GM18870 (cell line): ENCODE results near the gene FAM181A.

Experiments used
- ATAC-seq: cut with Tn5 transposase; IDR thresholded peaks from one replicate; pipeline ENCODE4 v1.9.1; 2021; ENCODE audit warnings: moderate library complexity; ENCODE audit not compliant: unreplicated experiment

Gene FAM181A

DNA sequence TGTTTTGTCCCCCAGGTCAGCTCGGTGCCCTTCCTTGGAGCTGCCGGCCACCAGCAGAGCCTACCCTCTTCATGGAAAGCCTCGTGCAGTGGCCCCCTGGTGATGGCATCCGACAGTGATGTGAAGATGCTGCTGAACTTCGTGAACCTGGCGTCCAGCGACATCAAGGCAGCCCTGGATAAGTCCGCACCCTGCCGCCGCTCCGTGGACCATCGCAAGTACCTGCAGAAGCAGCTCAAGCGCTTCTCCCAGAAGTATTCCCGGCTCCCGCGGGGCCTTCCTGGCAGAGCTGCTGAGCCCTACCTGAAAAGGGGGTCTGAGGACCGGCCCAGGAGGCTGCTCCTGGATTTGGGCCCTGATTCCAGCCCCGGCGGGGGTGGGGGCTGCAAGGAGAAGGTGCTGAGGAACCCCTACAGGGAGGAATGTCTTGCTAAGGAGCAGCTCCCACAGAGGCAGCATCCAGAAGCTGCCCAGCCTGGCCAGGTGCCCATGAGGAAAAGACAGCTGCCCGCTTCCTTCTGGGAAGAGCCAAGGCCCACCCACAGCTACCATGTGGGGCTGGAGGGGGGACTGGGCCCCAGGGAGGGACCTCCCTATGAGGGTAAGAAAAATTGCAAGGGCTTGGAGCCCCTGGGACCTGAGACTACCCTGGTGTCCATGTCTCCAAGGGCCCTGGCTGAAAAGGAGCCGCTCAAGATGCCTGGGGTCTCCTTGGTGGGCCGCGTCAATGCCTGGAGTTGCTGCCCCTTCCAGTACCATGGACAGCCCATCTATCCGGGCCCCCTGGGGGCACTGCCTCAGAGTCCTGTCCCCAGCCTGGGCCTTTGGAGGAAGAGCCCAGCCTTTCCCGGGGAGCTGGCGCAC lies 1.3 kb downstream of the FAM181A start:
- ATAC-seq: no peak

DNA sequence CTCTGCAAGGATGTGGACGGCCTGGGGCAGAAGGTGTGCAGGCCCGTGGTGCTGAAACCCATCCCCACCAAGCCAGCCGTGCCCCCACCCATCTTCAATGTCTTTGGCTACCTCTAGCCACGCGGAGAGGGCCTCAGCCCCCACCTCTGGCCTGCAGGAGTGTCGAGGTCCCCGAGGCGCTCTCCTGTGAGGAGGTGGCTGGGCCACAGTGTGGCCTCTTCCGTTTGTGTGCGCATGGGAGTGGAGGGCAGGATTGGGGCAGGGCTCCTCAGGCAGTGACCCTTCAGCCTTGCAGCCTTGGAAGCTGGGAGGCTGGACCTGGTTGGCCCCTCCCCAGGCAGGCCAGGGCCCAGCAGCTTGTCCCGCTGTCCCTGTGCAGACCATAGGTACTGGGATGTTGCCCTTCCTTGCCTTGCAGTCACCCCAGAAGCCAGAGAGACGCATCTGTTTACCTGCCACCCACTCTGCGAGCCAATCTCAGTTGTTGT lies 1.9 kb downstream of the FAM181A start:
- no peak for ATAC-seq

DNA sequence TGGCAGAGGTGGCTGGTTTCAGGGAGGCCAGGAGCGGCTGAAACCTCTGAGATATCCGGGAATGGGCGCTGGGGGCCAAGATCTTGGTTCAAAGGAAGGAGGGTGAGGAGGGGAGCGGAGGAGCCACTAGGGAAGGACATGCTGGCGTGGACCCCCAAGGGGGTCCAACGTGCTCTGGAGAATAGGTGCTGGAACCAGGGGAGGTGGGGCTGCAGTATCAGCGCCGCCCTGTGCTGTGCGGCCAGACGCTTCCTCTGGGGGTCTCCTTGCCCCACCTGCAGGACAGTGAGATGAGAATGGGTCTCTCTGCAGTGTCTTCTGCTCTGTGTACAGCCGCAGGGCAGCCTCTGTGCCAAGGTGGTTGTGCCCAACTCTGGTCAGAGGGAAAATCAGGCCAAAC lies 2.5 kb downstream of the FAM181A start:
- ATAC-seq: no peak

DNA sequence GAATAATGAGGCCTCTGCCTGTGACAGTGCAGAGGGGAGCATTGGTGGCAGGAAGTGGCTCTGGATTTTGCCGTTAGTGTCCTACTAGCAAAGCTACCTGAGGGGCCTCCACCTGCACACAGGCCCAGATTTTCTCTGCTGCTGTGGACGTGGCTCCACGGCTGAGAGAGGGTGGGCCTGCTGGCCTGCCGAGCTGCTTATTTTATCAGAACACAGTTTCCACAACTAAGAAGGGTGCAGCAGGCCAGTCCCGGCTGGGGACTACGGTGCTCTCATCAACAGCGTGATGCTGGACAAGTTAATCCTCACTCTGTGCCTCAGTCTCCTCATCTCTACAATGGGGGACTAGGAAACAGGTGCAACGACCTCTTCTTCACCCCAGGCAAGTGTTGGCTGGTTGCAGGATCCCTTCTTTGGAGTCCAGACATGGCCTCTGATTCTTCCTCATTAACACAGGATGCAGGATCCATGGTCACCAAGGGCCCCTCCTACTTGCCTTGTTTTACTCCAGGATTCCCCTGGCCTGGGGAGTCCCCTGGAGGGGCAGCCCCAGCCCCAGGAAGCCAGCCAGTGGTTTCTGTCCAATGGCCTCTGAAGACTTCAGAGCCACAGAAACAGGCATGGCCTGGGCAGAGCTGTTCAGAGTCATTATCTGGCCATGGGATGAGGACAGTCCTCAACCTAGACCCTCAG lies 3.3 kb downstream of the FAM181A start:
- no peak for ATAC-seq

DNA sequence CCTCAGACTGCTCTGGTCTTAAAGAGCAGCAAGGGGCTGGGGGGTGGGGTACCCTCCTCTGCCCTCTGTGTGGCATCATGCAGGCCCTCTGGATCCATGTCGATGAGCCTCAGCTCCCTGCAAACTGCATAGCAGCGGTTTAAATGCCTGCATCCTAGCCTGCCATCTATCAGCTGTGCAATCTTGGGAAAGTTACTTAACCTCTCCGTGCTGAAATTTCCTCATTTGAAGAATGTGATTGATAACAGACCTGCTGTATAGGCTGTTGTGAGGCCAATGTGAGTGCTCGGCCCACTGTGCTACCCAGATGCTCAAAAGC lies 3.8 kb downstream of the FAM181A start:
- ATAC-seq: no peak

DNA sequence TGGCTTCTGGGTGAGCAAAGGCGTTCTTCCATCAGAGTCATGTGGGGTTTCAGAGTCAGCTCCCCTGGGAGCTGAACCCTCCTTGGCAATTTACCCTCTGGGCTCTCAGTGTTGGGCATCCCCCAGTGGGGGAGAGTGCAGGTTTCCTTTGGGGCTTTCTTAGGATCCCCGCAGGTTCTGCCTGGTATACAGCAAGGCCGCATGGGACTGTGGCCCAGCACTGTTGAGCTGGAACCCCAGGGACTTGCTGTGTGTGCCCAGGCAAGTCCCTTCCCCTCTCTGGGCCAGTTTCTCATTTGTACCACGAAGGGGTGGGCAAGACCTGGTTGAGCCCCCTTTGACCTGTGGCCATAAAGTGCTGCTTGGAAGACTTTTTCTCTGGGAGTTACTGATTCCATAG lies 5.5 kb downstream of the FAM181A start:
- ATAC-seq: no peak

DNA sequence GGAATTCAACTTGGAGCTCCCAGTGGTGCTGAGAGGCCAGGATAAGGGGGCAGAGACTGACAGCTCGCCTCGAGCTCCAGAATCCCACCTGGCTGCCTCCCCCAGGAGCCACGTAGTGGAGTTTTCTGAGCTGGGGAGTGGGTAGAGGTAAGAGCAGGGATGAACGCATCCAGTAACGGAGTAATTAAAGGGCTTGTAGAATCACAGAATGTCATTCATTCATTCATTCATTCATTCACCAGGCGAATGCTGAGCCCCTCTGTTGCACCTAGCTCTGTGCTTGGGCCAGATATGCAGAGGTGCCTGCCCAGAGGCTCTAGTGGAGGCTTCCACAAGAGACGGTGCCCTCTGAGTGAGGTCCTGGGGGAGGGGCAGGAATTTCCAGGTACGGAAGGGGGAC lies 8.1 kb downstream of the FAM181A start:
- ATAC-seq: no peak

DNA sequence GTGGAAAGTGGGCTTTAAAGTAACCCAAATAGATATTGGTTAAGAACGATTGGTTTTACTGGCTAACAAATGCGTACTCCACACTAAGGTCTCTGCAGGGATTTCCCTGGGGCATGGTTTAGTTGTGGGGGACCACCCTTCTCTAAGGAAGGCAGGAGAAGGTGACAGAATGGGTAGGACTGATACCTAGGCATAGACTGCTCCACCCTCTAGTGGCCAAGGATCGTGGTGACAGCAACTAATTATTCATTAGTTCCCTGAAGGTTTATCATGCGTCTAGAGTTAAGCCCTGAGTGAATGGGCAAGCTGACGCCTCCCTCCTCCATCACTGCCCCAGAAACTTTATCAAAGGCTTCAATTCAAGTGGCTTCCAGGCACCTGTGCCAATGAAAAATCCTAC lies 9.1 kb downstream of the FAM181A start:
- ATAC-seq: no peak

DNA sequence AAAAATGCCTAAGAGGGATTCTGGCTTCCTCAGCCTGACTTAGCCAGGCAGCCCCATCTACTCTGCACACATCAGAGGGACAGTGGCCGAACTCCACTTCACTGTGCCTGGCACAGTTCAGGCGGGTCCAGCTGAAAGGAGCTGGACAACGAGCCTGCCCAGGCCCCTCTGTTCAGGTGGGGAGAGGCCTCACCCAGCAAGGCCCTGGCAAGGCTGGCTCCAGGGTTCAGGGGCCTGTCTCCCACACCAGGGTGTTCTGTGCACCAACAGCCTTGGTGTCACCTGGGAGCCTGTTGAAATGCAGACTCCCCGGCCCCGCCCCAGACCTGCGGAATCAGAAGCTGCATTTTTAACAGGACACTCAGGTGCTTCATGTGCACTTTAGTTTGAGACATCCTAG lies 9.8 kb downstream of the FAM181A start:
- no peak for ATAC-seq

DNA sequence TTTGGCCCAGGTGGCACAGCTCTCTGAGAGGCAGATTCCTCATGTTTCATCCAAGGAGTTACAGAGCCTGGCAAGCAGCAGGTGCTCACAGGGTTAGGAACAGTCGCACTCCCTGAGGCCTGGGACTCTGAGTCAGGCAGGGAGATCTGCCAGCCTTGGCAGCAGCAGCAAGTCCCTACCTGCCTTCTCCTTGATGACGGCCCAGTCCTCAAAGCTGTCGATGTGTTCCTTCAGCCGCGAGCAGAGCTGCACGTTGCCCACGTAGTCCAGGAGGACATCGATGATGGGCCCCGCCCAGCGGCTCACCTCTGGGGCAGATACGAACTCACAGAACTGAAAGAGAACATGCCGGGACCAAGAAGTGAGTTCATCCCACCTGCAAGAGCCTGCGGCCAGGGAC lies 10.4 kb downstream of the FAM181A start:
- ATAC-seq: no peak

DNA sequence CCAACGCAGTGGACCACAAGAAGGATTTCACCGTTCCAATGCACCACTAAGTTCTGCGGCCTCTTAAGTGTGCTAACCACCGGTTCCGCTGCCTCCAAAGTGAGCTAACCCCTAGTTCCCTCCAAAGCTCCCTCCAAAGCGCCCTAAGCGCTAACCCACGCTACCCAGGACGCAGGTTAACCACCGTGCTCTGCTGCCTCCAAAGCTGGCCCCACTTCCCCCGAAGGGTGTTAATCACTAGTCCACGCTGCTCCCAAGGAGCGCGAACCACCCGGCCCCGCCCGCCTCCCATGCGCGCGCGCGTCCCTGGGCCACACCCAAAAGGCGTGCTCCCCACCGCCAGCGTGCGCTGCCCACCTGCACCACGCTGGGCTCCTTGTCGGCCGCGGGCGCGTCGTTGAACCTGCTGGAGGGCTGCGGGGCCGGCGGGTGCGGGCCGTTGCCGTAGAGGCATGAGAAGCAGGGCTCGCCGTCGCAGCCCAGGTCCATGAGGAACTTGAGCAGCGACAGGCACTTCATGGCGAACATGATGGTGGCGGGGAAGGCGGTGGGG lies 11.7 kb downstream of the FAM181A start:
- ATAC-seq: no peak

DNA sequence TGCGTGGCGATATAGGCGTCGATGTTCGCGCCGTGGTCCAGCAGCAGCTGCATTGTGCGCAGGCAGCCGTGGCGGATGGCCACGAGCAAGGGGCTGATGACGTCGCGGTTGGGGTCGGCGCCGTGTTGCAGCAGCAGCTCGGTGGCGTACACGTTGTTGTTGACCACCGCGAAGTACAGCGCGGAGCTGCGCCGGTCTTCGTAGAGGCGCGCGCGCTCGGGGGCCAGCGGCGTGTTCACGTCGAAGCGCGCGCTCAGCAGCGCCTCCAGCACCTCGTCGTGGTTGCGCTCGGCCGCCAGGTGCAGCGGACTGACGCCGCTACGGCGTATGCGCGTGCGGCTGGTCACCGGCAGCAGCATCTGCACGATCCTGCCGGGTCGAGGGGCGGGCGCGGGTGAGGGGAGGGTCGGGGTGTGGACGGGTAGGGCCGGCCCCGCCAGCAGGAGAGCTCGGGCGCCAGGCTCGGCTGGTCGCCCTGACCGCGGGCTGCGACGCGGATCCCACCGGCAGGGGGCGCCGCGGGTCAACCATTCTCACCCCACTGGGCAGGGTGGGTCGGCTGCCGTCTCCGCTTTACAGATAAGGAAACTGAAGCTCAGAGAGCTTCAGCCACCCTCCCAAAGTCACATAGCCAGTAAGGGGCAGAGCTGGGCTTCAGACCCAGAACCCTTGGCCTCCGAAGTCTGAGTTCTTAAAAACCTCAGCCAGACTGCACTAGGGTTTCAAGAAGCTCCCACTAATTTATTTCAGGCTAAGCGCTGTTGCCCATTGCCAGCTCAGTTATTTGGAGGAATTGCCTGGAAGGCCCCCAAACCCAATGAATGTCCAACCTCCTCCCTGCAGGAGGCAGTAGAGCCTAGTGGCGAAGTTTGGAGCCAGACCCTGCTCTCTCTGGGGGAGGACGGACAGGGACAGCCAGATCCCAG lies 12.4 kb downstream of the FAM181A start:
- ATAC-seq: peak; percentile 71

DNA sequence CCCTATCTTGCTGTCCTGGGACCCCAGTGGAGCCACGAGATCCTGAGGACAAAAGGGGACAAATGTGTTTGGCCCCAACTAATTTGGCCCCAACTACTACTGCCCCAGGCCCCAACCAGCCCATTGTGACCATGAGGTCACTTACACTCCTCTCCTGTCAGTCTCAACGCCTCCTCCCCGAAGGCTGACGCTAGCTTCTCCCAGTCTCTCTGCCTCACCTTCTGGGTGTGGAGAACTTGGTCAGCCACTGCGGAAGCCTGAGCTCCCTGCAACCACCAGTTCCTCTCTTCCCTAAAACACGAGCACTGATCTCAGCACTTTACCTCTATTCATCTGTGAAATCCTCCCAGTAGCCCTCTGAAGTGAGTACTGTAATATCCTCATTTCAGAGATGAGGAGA lies 13.3 kb downstream of the FAM181A start:
- no peak for ATAC-seq

DNA sequence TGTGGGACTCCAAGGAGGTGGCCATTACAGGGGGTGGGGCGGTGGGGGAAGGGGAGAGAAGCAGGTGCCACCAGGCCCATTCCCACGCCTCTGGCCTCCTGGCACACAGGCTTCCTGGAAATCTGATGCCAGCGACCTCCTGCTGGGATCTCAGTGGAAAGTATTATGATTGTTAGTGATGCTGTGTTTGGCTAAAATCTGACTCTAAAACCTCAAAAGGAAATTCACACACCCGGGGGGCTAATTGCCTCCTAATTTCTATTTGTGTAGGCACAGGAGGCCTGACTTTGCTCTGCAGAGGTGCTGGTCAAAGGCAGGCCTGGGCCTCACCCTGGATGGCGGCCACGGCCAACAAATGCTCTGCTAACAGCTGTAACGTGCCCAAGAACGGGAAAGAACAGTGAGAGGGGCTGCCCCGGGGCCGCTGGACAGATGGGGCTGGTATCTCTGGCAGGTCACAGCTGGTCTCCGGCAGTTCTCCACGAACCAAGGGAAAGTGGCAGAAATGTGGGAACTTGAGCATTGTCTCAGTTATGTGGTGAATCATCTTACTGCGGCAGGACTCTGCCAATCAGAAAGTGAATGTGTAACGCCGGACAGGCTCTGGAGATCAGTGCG lies 14.3 kb downstream of the FAM181A start:
- ATAC-seq: no peak

DNA sequence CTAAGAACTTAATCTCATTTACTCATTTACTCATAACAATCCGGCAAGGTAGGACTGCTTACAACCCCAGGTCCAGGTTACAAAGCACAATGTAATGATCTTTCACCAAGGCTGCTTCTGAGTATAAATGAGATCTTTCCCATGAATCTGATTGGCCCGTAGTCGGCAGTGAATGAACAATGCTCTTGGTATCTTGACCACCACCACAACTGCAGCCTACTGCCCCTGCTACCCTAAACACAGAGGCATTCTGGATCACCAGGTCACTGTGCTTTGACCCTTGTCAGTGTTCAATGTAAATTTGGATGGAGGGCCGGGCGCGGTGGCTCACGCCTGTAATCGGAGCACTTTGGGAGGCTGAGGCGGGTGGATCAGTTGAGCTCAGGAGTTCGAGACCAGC lies 15.9 kb downstream of the FAM181A start:
- no peak for ATAC-seq

DNA sequence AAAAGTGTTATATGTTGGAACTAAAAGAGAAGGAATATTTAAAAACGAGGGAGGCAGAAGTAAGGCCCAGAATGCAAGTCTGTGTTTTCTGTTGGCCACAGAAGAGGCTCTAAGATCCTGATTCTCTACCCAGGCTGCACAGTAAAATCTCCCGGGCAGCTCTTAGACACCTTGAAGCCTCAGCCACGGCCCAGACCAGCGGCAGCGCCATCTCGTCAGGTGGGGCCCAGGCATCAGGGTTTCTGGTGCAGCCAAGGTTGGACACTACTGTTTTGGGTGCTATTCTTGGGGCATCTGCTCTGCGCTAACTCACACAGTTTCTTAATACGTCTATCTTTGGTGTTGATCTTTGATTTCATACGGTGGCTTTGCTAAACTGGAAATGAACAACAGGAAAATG lies 16.8 kb downstream of the FAM181A start:
- no peak for ATAC-seq

DNA sequence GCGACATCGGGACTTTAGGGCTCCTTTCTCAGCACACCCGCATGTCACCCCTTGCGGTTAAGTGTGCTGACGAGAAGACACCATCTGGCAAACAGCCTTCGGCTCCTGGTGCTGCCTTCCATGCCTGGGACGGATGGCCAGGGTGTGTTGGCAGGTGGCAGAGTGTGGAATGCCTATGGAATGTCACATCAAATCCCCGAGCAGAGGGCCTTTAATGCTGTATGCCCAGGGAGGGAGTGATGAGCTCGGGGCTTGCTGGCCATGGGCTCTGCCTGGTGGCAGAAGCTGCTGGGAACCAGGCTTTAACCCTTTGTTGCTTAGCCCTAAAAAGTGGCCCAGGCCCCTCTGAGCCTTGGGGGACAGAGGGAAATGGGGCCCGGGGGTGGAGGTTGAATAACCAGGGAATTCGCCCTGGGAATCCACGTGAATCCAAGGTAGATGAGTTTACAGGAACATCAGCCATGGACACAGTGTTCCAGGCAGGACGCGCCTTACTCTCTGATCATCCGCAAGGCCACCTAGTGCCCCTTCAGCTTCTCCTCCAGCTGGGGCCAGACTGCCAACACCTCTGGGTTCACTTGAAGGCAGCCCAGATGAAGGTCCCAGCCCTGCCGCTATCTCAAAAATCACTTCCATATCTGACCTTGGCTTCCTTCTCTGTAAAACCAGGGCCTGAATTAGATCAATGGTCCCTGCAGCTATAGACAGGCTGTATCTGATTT lies 17.4 kb downstream of the FAM181A start:
- ATAC-seq: no peak

DNA sequence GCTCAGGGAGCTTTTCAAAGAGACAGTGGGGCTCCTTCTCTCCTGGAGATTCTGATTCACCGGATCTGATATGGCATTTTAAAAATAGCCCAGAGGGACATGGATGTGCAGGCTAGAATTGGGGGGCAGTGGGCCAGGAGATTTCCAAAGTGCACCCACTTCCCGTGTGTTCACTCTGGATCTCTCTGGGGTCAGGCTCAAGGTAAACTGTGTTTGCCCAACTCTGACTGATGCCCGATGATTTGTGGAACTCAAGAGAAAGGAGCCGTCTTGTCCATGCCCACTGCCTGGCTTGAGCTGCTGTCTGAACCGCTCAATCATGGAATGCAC lies 17.9 kb downstream of the FAM181A start:
- no peak for ATAC-seq

DNA sequence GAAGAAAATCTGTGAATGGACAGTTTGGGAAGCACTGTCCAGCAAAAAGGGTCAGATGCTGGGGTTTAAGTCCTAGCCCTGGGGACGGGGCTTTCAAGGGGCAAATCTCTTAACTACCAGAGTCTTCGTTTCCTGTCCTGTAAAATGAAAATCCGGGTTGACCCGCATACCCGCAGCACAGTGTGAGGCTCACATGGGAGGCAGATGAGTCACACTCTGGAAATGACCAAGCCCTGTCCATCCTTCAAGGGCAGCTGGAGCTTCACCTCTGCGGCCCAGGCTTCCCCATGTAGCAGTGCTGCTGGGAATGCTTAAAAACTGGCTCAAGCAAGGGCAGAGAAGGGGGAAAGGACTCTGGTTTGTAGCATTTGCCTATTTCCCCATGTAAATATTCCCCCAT lies 19.0 kb downstream of the FAM181A start:
- ATAC-seq: no peak

DNA sequence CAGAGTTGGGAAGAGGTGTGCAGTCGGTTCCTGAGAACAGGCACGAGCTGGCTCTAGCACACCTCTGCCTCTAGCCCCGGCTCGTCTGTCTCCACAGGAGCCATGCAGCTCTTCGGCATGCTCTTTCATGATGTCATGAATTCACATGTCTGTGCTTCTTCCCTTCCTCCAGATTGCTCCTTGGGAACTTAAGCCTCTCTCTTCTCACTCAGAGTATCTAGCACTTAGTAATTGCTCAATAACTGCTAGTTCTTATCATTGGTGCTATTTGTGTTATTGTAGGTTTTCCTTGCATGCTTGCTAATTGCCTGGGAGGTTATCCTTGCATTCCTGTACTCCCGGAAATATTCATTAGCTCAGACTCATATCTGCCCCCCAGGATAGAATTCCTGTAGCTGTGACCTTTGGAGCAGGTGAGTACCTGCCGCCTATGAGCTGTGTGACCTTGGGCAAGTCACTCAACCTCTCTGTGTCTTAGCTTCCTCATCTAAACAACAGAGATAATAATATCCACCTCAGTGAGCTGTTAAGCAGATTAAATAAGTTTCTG lies 19.5 kb downstream of the FAM181A start:
- ATAC-seq: no peak
